ENCODE results near the gene FSHR.

FSHR gene, protein sequence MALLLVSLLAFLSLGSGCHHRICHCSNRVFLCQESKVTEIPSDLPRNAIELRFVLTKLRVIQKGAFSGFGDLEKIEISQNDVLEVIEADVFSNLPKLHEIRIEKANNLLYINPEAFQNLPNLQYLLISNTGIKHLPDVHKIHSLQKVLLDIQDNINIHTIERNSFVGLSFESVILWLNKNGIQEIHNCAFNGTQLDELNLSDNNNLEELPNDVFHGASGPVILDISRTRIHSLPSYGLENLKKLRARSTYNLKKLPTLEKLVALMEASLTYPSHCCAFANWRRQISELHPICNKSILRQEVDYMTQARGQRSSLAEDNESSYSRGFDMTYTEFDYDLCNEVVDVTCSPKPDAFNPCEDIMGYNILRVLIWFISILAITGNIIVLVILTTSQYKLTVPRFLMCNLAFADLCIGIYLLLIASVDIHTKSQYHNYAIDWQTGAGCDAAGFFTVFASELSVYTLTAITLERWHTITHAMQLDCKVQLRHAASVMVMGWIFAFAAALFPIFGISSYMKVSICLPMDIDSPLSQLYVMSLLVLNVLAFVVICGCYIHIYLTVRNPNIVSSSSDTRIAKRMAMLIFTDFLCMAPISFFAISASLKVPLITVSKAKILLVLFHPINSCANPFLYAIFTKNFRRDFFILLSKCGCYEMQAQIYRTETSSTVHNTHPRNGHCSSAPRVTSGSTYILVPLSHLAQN

GRCh38 chr2:49154140-49154539 lies at the start of gene FSHR:
TSS of gene FSHR (minus strand) at chr2:49154515. CDS start at chr2:49154417, 98 bp downstream.
- DNase-seq = no peak

GRCh38 chr2:49199266-49199665 lies 45.0 kb upstream of the FSHR start:
- DNase-seq = no peak

GRCh38 chr2:49194701-49195100 lies 40.4 kb upstream of the FSHR start:
- no peak for DNase-seq

- no peak for DNase-seq
Observed at GRCh38 chr2:49192036-49192435, 37.7 kb upstream of the FSHR start.

- DNase-seq = no peak
Observed at GRCh38 chr2:49189512-49190225, 35.4 kb upstream of the FSHR start.

GRCh38 chr2:49186050-49186648 lies 31.8 kb upstream of the FSHR start:
- DNase-seq = no peak

GRCh38 chr2:49178656-49179055 lies 24.3 kb upstream of the FSHR start:
- DNase-seq = no peak

DNA sequence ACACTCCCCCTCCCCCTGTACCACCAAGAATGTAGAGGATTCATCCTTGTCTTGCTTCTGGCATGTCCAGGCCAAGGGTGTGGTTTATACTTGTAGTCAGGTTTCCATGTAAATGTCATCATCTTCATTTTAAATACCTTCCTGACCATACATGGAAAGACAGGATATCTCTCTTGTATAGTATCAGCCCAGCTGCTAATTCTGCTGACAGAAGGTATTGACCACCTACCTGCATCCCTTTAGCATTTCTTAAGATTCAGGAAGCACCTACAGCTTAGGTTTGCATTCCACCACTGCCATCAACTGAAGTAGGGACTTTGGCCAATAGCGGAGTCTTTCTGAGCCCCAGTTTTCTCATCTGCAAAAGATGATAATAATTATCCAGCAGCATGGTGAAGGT lies 22.9 kb upstream of the FSHR start:
- DNase-seq = no peak

DNA sequence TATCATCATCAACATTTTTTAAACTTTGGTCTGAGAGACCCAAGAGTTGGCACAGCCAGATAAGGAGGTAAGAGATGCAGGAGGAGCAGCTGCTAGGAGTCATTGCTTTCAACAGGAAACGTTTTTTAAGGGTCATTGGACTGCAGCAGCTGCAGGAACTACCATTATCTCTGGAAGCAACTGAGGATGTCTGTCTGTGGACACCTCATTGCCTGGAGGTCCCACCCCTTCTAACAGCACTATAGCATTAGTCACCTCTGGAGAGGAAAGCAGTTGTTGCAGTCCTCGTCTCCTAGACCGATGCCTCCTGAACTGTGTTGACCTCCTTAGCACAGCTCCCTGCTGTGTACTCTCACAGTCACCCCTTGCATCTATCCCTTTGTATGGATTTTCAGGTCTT lies 21.5 kb upstream of the FSHR start:
- DNase-seq = no peak

DNA sequence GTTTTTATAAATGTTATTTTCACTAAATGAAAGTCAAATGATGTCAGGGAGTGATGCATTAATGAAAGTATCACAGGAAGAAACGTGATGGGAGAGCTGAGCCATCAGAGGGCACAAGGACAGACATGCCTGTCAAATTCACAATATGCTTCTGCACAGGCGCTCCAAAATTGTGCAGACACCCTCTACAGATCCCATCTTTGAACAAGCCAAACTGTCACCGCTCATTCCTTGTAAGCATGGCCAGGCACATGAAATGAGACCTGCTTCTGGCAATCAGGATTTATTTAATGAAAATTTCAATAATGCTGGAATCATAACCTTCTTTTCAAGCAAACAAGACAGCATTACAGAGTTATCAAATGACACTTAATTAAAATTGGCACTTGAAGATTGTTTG lies 20.4 kb upstream of the FSHR start:
- no peak for DNase-seq

DNA sequence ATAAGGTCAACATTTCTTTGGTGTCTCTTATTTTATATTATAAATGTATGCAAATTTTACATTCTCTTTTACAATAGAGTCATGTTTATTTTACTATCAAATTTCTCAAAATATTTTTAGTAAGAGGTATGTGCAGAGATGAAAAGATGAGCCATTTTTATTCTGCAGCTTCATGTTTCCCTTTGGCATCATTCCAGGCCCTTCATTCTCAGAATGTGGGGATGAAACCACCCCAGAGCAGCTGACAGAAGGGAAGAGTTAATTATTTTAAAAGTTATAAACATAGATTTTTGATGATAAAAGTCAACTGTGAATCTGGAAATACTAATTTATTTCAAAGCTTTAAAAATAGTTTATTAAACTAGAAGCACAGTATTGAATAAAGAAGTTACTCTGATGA lies 12.8 kb upstream of the FSHR start:
- no peak for DNase-seq

- DNase-seq = no peak
Observed at GRCh38 chr2:49165662-49166061, 11.3 kb upstream of the FSHR start.

- DNase-seq = no peak
Observed at GRCh38 chr2:49164729-49165128, 10.4 kb upstream of the FSHR start.

GRCh38 chr2:49162151-49162550 lies 7.8 kb upstream of the FSHR start:
- no peak for DNase-seq

DNA sequence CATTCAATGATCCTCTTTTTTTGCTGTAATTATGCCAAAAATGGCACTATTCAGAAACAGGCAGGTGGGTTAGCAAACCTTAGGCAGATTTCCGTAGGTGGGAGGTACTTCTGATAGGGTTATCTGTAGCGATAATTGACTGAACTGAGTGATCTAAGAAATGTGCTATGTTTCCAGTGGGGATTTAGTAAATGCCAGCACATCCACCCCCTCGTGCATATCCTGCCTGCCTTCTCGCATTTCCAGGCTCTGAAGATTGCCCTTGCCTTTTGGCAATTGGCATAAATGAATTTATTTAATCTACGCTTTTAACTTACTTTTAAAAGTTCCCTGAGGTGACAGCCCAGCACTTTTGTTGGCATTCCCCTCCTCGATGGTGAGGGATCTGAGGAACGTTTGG lies 576 bp upstream of the FSHR start:
- DNase-seq = no peak

DNA sequence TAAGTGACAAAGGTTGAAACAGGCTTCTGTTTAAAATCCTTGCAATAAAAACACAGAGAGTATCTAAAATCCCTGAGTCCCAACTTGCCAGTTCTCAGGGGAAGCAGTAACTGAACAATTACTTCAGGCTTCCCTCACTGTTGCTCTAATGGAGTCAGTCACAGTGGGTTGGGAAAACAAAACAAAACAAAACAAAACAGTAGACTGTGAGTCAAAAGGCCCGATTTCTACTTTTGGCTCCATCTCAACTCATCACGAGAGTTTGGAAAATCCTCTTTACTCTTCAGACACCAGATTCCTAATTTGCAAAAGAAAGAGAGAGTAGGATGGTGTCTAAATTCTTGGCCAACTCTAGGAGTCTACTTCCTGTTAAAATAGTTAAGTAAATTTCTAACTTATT lies 1.1 kb downstream of the FSHR start:
- DNase-seq = no peak

DNA sequence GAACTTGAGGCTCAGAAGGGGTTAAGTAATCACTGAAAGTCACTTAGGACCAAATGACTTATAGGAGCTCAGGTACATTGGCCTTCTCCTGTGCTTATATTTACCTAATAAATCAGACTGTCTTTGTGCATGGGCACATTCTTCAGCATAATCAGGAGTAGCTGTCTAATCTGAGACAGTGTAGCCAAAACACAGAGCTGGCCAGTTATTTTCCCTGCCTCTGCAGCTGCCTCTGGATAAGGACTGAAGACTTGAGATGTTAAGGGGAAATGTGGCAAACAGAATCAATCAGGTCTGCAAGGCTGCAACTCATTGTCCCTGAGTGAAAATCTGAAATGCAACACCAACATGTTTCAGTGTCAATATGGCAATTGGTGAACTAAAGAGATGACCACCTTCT lies 1.5 kb downstream of the FSHR start:
- no peak for DNase-seq

- DNase-seq = no peak
Observed at GRCh38 chr2:49146401-49146800, 7.9 kb downstream of the FSHR start.

- no peak for DNase-seq
Observed at GRCh38 chr2:49131801-49132200, 22.5 kb downstream of the FSHR start.

GRCh38 chr2:49129034-49129433 lies 25.3 kb downstream of the FSHR start:
- DNase-seq = no peak

DNA sequence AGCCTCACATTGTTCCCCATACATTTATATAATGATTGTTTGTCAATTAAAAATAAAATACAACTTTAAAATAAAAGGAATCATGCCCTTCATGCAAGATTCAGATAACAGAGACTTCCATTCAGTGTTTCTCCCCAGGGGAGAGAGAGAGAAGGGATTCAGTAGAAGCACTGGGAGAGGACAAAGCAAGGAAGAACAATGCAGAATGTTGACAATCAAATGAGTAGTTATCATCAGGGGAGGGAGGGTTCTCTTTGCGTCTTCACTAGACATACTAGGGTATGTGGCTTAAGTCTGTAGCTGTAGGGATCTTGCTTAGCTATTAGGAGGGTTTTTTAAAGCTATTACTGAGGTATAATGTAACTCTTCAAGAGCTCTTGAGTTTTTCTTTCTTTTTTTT lies 30.7 kb downstream of the FSHR start:
- no peak for DNase-seq

DNA sequence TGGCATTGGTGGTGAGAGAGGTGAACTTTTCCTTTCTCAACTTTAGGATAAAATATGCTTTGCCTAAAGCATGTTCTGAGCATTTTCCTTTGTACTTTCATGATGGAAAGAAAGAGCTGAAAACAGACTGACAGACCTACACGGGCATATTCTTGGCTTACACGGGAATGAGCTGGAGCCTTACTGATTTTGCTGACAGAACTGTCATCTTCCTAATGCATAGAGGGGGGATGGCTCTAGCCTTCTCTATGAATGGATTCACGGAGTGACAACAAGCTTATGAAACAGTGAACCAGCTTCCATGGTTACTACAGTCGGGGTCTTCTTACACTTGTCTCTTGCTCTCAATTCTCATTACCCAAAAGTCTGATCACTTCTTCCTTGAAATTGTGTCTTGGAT lies 32.2 kb downstream of the FSHR start:
- DNase-seq = no peak

DNA sequence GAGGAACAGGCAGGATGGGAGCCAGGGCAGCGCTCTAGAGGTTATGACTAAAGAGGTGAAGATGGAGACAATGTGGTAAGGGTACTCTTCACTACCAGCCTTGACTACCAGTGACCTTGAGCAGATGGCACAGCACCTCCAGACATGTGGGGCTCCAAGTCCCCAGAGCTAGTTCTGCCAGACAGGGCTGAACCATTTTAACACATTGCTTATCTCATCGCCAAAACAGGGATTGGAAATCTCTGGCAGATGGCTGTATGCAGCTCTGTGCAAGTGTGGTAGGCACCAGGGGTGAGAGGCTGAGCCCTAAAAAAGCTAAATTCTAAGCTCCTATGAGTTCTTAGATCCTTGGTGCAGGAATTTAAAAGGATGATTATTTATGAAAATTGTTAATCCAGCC lies 41.3 kb downstream of the FSHR start:
- DNase-seq = no peak

- no peak for DNase-seq
Observed at GRCh38 chr2:49111456-49111855, 42.9 kb downstream of the FSHR start.
